H1 (cell line): Measurements from ENCODE around the gene SLC39A11. TPM values are rescaled to one million over a fixed set of nuclear protein-coding genes. Genes with fewer than 3 reads are reported as not detected.

Experiments used
- CTCF ChIA-PET: fragments of 300-600 bp; sonication (Branson Sonifier 250); formaldehyde crosslinking; loops from one replicate; lab custom pipeline; 2021; ENCODE audit not compliant: partially characterized antibody; lab: Charles Lee
- POLR2A ChIA-PET: fragments of 300-600 bp; sonication (Branson Sonifier 250); formaldehyde crosslinking; loops from one replicate; lab custom pipeline; 2021; ENCODE audit warnings: inconsistent platforms; ENCODE audit not compliant: partially characterized antibody; lab: Charles Lee
- DNase-seq, 2 experiments: peaks; one replicate each; pipeline versions ENCODE4 v3.0.0 to v3.0.0-alpha.2; 2010 to 2022; ENCODE audit warnings: low spot score in 2 of 2, low read depth in 1 of 2, mixed read lengths in 1 of 2
- FAIRE-seq: peaks from 2 replicates; lab custom pipeline; 2011; peaks lifted over from hg19 to GRCh38; lab: Jason Lieb, UNC
- H2AFZ ChIP-seq: 2 replicates; pipeline ENCODE4 v1.8.1; 2012; ENCODE audit warnings: low read length, inconsistent platforms
- H2AK5ac ChIP-seq: 2 replicates; pipeline ENCODE4 v1.6.1; 2013; ENCODE audit warnings: low read depth, low read length
- H2BK120ac ChIP-seq: replicated peaks from 2 replicates; pipeline ENCODE3; 2013; ENCODE audit warnings: low read depth, low read length, inconsistent platforms
- H2BK12ac ChIP-seq: 2 replicates; pipeline ENCODE4 v1.6.1; 2013; ENCODE audit warnings: low read depth, low read length
- H2BK15ac ChIP-seq: 2 replicates; pipeline ENCODE4 v1.6.1; 2013; ENCODE audit warnings: low read length
- H2BK20ac ChIP-seq: 2 replicates; pipeline ENCODE4 v1.6.1; 2013; ENCODE audit warnings: low read length
- H2BK5ac ChIP-seq: 2 replicates; pipeline ENCODE4 v1.6.1; 2013; ENCODE audit warnings: low read depth, low read length
- H3K14ac ChIP-seq: 2 replicates; pipeline ENCODE4 v1.6.1; 2013; ENCODE audit warnings: inconsistent platforms; ENCODE audit not compliant: insufficient read length
- H3K18ac ChIP-seq: 2 replicates; pipeline ENCODE4 v1.6.1; 2013; ENCODE audit warnings: low read length; ENCODE audit errors: extremely low read depth
- H3K23ac ChIP-seq: 2 replicates; pipeline ENCODE4 v1.6.1; 2013; ENCODE audit warnings: inconsistent platforms; ENCODE audit not compliant: insufficient read length
- H3K23me2 ChIP-seq: 2 replicates; pipeline ENCODE4 v1.6.1; 2013; ENCODE audit warnings: low read depth, low read length
- H3K27ac ChIP-seq: 2 replicates; pipeline ENCODE4 v1.6.1; 2011; ENCODE audit warnings: low read depth, low read length, inconsistent platforms
- H3K27me3 ChIP-seq, 4 experiments: replicated peaks in 1 of 4; 1 replicate in 1 of 4; 2 replicates in 3 of 4; pipeline versions ENCODE4 v1.6.1 to v1.8.1; 2011 to 2013; ENCODE audit warnings: low read length in 3 of 4, mild to moderate bottlenecking in 3 of 4, inconsistent platforms in 2 of 4, mixed read lengths in 2 of 4, moderate library complexity in 1 of 4; ENCODE audit not compliant: control insufficient read depth in 3 of 4, insufficient read depth in 3 of 4; ENCODE audit errors: extremely low read depth in 1 of 4
- H3K36me3 ChIP-seq, 4 experiments: 2 replicates each; pipeline versions ENCODE4 v1.6.1 to v1.8.1; 2011 to 2013; ENCODE audit warnings: mild to moderate bottlenecking in 4 of 4, low read length in 3 of 4, moderate library complexity in 2 of 4, control low read depth in 1 of 4, inconsistent platforms in 1 of 4; ENCODE audit not compliant: insufficient read depth in 4 of 4, control insufficient read depth in 2 of 4
- H3K4ac ChIP-seq: replicated peaks from 2 replicates; pipeline ENCODE3; 2013; ENCODE audit warnings: low read length, low read depth, mixed read lengths, inconsistent platforms; ENCODE audit not compliant: insufficient read length
- H3K4me1 ChIP-seq, 4 experiments: replicated peaks in 1 of 4; 1 replicate in 1 of 4; 2 replicates in 3 of 4; pipeline versions ENCODE4 v1.6.1 to v1.8.1; 2011 to 2013; ENCODE audit warnings: low read length in 3 of 4, inconsistent platforms in 2 of 4, mixed read lengths in 1 of 4; ENCODE audit not compliant: insufficient read depth in 4 of 4, control insufficient read depth in 3 of 4
- H3K4me2 ChIP-seq, 2 experiments: 2 replicates each; pipeline versions ENCODE4 v1.6.1 to v1.8.1; 2011 to 2013; ENCODE audit warnings: low read depth in 2 of 2, low read length in 2 of 2, control low read depth in 1 of 2, inconsistent platforms in 1 of 2, mild to moderate bottlenecking in 1 of 2; ENCODE audit not compliant: insufficient read depth in 1 of 2
- H3K4me3 ChIP-seq, 4 experiments: fragments of 200-600, 300-600 bp in 1 of 4; sonication (generic), shearing (Covaris generic), sonication (Bioruptor Twin) in 1 of 4; 2 replicates each; pipeline versions ENCODE4 v1.5.1 to v1.8.1; 2011 to 2016; ENCODE audit warnings: low read length in 4 of 4, low read depth in 3 of 4, control low read depth in 2 of 4, inconsistent platforms in 2 of 4, mild to moderate bottlenecking in 2 of 4, mixed read lengths in 1 of 4, moderate library complexity in 1 of 4; ENCODE audit not compliant: insufficient read depth in 2 of 4; ENCODE audit errors: extremely low read depth in 1 of 4
- H3K56ac ChIP-seq: replicated peaks from 2 replicates; pipeline ENCODE3; 2013; ENCODE audit warnings: low read depth, mild to moderate bottlenecking, mixed read lengths, low read length, inconsistent platforms; ENCODE audit not compliant: insufficient read length
- H3K79me1 ChIP-seq: 2 replicates; pipeline ENCODE4 v1.6.1; 2013; ENCODE audit warnings: low read depth, low read length, control low read depth
- H3K79me2 ChIP-seq, 2 experiments: 2 replicates each; pipeline versions ENCODE4 v1.6.1 to v1.8.1; 2012 to 2013; ENCODE audit warnings: low read length in 2 of 2, mild to moderate bottlenecking in 2 of 2, inconsistent platforms in 1 of 2; ENCODE audit not compliant: insufficient read depth in 2 of 2, control insufficient read depth in 1 of 2
- H3K9ac ChIP-seq, 4 experiments: replicated peaks in 1 of 4; 1 replicate in 1 of 4; 2 replicates in 3 of 4; pipeline versions ENCODE4 v1.6.1 to v1.8.1; 2011 to 2013; ENCODE audit warnings: low read depth in 3 of 4, low read length in 3 of 4, control low read depth in 2 of 4, mild to moderate bottlenecking in 2 of 4, moderate library complexity in 2 of 4, inconsistent platforms in 1 of 4; ENCODE audit errors: extremely low read depth in 1 of 4
- H3K9me3 ChIP-seq, 2 experiments: 2 replicates each; pipeline versions ENCODE4 v1.6.1 to v1.8.1; 2012 to 2013; ENCODE audit warnings: mild to moderate bottlenecking in 2 of 2, moderate library complexity in 2 of 2, control low read depth in 1 of 2, inconsistent platforms in 1 of 2, low read depth in 1 of 2, low read length in 1 of 2, mixed read lengths in 1 of 2; ENCODE audit not compliant: insufficient read depth in 2 of 2
- H4K20me1 ChIP-seq, 2 experiments: replicated peaks in 1 of 2; 2 replicates each; pipeline versions ENCODE3 to v1.8.1; 2011 to 2013; ENCODE audit warnings: inconsistent platforms in 2 of 2, low read length in 2 of 2, mild to moderate bottlenecking in 1 of 2; ENCODE audit not compliant: insufficient read depth in 2 of 2, control insufficient read depth in 1 of 2
- H4K5ac ChIP-seq: 2 replicates; pipeline ENCODE4 v1.6.1; 2013; ENCODE audit warnings: low read length, low read depth, mixed read lengths, inconsistent platforms; ENCODE audit not compliant: insufficient read length
- H4K8ac ChIP-seq: 2 replicates; pipeline ENCODE4 v1.8.0; 2013; ENCODE audit warnings: mild to moderate bottlenecking, moderate library complexity, low read length, inconsistent platforms; ENCODE audit not compliant: insufficient read depth; ENCODE audit errors: extremely low read depth
- H4K91ac ChIP-seq: replicated peaks from 2 replicates; pipeline ENCODE3; 2013; ENCODE audit warnings: low read length, mixed read lengths, inconsistent platforms; ENCODE audit not compliant: insufficient read length
- ASH2L ChIP-seq: fragments of 200-600, 300-600 bp; sonication (generic); IDR thresholded peaks from one replicate; pipeline ENCODE4 v1.7.1; 2017; ENCODE audit warnings: low read length
- BRCA1 ChIP-seq: IDR thresholded peaks from 2 replicates; pipeline ENCODE4 v1.6.1; 2012; ENCODE audit warnings: low read depth, low read length, improper control_type of control experiment
- CBX5 ChIP-seq: fragments of 300-800, 300-1000 bp; sonication (generic); IDR thresholded peaks from 2 replicates; pipeline ENCODE4 v1.7.1; 2016; ENCODE audit warnings: antibody characterized with exemption, low read length, low read depth
- CHD1 ChIP-seq: IDR thresholded peaks from 2 replicates; pipeline ENCODE4 v1.6.1; 2012; ENCODE audit warnings: low read depth, low read length, improper control_type of control experiment
- CTBP2 ChIP-seq: IDR thresholded peaks from 2 replicates; pipeline ENCODE4 v1.7.0; 2011; ENCODE audit warnings: borderline replicate concordance, mild to moderate bottlenecking, moderate library complexity, mixed read lengths, low read length; ENCODE audit not compliant: insufficient read depth, insufficient read length
- GABPA ChIP-seq: IDR thresholded peaks from 2 replicates; pipeline ENCODE4 v1.6.1; 2011; ENCODE audit warnings: mild to moderate bottlenecking, low read length, moderate library complexity, borderline replicate concordance; ENCODE audit not compliant: insufficient read depth
- GTF2F1 ChIP-seq: IDR thresholded peaks from 2 replicates; pipeline ENCODE4 v1.6.1; 2012; ENCODE audit warnings: low read depth, low read length, improper control_type of control experiment, borderline replicate concordance
- HDAC2 ChIP-seq, 2 experiments: fragments of 300-600 bp in 1 of 2; sonication (generic) in 1 of 2; IDR thresholded peaks; 2 replicates each; pipeline ENCODE4 v1.6.1; 2011 to 2012; ENCODE audit warnings: low read depth in 2 of 2, low read length in 2 of 2, mild to moderate bottlenecking in 2 of 2, moderate library complexity in 2 of 2, borderline replicate concordance in 1 of 2, inconsistent platforms in 1 of 2
- KDM1A ChIP-seq: fragments of 200-600, 300-600 bp; sonication (generic); IDR thresholded peaks from 2 replicates; pipeline ENCODE4 v1.7.1; 2016; ENCODE audit warnings: mild to moderate bottlenecking, low read length, borderline replicate concordance
- NANOG ChIP-seq: IDR thresholded peaks from 2 replicates; pipeline ENCODE4 v1.6.1; 2011; ENCODE audit warnings: low read length, low read depth, mild to moderate bottlenecking, inconsistent platforms; ENCODE audit not compliant: insufficient read depth, poor library complexity, severe bottlenecking
- POLR2A ChIP-seq, 2 experiments: IDR thresholded peaks; 1 replicate in 1 of 2; 2 replicates in 1 of 2; pipeline ENCODE4 v1.6.1; 2011; ENCODE audit warnings: low read depth in 2 of 2, low read length in 2 of 2, mild to moderate bottlenecking in 2 of 2; ENCODE audit errors: control extremely low read depth in 1 of 2
- SIRT6 ChIP-seq: IDR thresholded peaks from one replicate; pipeline ENCODE4 v1.7.1; 2012; ENCODE audit warnings: low read length, inconsistent platforms
- TAF1 ChIP-seq: IDR thresholded peaks from 2 replicates; pipeline ENCODE4 v1.6.1; 2011; ENCODE audit warnings: mild to moderate bottlenecking, low read depth, low read length
- TBP ChIP-seq: IDR thresholded peaks from 2 replicates; pipeline ENCODE4 v1.6.1; 2011; ENCODE audit warnings: low read depth, low read length, improper control_type of control experiment
- TCF12 ChIP-seq: IDR thresholded peaks from 2 replicates; pipeline ENCODE4 v1.6.1; 2011; ENCODE audit warnings: low read depth, mild to moderate bottlenecking, low read length
- YY1 ChIP-seq: IDR thresholded peaks from 2 replicates; pipeline ENCODE4 v1.6.1; 2011; ENCODE audit warnings: low read depth, mild to moderate bottlenecking, low read length
- polyA plus RNA-seq, 7 experiments: library from polyadenylated mRNA; depleted of rRNA in 3 of 7; stranded (reverse) in 5 of 7; unstranded in 2 of 7; fragments of >200 nt in 5 of 7; fragments of 200-250 nt in 2 of 7; gene quantifications; 1 replicate in 5 of 7; 2 replicates in 1 of 7; 4 replicates in 1 of 7; pipeline versions ENCODE4 v1.2.1 to v1.2.3, GENCODE V29; 2011 to 2013; ENCODE audit warnings: missing spikeins in 2 of 7, mixed read lengths in 2 of 7
- total RNA-seq: library from RNA; stranded (reverse); fragmentation: NEBNext Ultra II Directional; extraction: Animal tissue kit (Norgen Biotek cat#: 25700); gene quantifications from 2 replicates; pipeline ENCODE4 v1.2.1, GENCODE V29; 2021

SLC39A11 gene
- total and polyA plus RNA-seq, 2 of the 8 experiments (the other 6 are each of a cell fraction or from before 2014, with no cell fraction given) = 12.2 to 19.6 TPM

DNA sequence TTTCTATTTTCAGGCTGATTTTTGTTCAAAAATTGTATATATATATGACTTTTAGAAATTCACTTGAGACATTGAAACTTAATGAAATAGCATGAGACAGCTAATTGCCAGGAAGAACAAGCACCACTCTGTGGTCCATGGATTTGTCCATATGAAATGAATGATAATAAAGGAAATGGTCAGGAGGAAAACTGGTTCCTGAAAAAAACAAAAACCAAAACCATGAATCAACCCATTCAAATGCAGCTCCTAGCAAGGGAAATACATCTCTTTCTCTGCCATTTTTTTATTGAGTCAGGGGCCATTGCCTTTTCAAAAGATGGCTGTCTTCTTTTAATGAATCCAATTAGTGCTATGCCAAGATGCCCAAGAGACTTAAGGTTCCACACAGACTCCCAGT is 230.7 kb downstream of the SLC39A11 start:
- H3K56ac ChIP-seq = no peak overlapping the region
- H3K4me1 ChIP-seq = no peaks in the 10 kb centered on the region
- H4K8ac ChIP-seq = no peak overlapping the region
- no peaks in the 10 kb centered on the region for H4K20me1 ChIP-seq
- H2BK120ac ChIP-seq = no peak overlapping the region
- H3K27me3 ChIP-seq = no peaks in the 10 kb centered on the region
- H3K79me2 ChIP-seq = no peaks in the 10 kb centered on the region
- DNase-seq = no peak
- H4K5ac ChIP-seq = no peak overlapping the region
- H3K9ac ChIP-seq = no peak overlapping the region
- POLR2A ChIA-PET = no interaction called here
- FAIRE-seq = no peak
- no peak overlapping the region for H2BK15ac ChIP-seq
- no peak overlapping the region for H3K14ac ChIP-seq
- no peak overlapping the region for H2AK5ac ChIP-seq
- H2AFZ ChIP-seq = no peak overlapping the region
- H2BK20ac ChIP-seq = no peak overlapping the region
- CTCF ChIA-PET = interaction anchor here (1.3 kb wide), 1 partner anchor 303 kb away, joined by 5 read pairs; the partner anchor contains the start of gene SSTR2
- no peak overlapping the region for H2BK12ac ChIP-seq
- no peak overlapping the region for H3K4ac ChIP-seq
- H3K23ac ChIP-seq = no peak overlapping the region
- no peaks in the 10 kb centered on the region for H3K36me3 ChIP-seq
- H3K4me3 ChIP-seq = no peak overlapping the region
- no peaks in the 10 kb centered on the region for H3K79me1 ChIP-seq
- no peak overlapping the region for H2BK5ac ChIP-seq
- no peak overlapping the region for H3K18ac ChIP-seq
- H3K23me2 ChIP-seq = no peaks in the 10 kb centered on the region
- no peak overlapping the region for H4K91ac ChIP-seq
- H3K4me2 ChIP-seq = no peak overlapping the region
- no peak overlapping the region for H3K27ac ChIP-seq
- H3K9me3 ChIP-seq = peaks cover 0 to 9% of the 10 kb centered on the region in 2 experiments; a peak in 2 of 4 replicates
- TF ChIP-seq POLR2A (IDR thresholded peaks at IDR 0.05; ENCODE audit: control extremely low read depth in 1 of 2, low read depth in 2 of 2, low read length in 2 of 2) (no peak), NANOG (no peak), TAF1 (no peak), BRCA1 (no peak), CHD1 (no peak), CTBP2 (no peak), GABPA (no peak), HDAC2 (IDR thresholded peaks at IDR 0.05; ENCODE audit: borderline replicate concordance in 1 of 2, low read depth in 2 of 2, low read length in 2 of 2) (no peak), ASH2L (no peak), TCF12 (no peak), KDM1A (no peak), CBX5 (no peak), TBP (no peak), YY1 (no peak), SIRT6 (no peak), GTF2F1 (no peak)
